GM10248 (cell line): ENCODE measurements around the gene KRT25.
A peak's percentile ranks its signal among the peaks of the same experiment; 100 is the strongest.

Experiments used
- CTCF ChIA-PET: fragments of 300-600 bp; sonication (Branson Sonifier 250); formaldehyde crosslinking; extraction: SDS; loops from one replicate; lab custom pipeline; 2021; ENCODE audit warnings: antibody characterized with exemption; lab: Yijun Ruan, JAX
- POLR2A ChIA-PET: fragments of 350-650 bp; sonication (Branson Sonifier 250); formaldehyde crosslinking; extraction: SDS; loops from one replicate; lab custom pipeline; 2020; ENCODE audit warnings: antibody characterized with exemption; lab: Yijun Ruan, JAX
- DNase-seq: peaks from one replicate; pipeline ENCODE4 v3.0.0; 2012; ENCODE audit errors: extremely low spot score
- CTCF ChIP-seq: IDR thresholded peaks from 2 replicates; pipeline ENCODE4 v1.5.1; 2012; ENCODE audit warnings: mild to moderate bottlenecking, low read depth; ENCODE audit errors: extremely low read depth, missing control alignments, control extremely low read depth

Gene KRT25

GRCh38 chr17:40795019-40795667, 40.0 kb upstream of the KRT25 start:
- DNase-seq, result no peak
- ChIA-PET CTCF (interaction anchor here (0.7 to 1.8 kb wide), 2 partner anchors 9 to 11 kb away, joined by 3 to 9 read pairs; no protein-coding TSS in a partner anchor), POLR2A (interaction anchor here (0.6 kb wide), 1 partner anchor 86 kb away, joined by 3 read pairs; no protein-coding TSS in a partner anchor)
- TF ChIP-seq CTCF, result no peak

GRCh38 chr17:40794466-40794865, 39.3 kb upstream of the KRT25 start:
- CTCF ChIA-PET, result interaction anchor here (1.4 kb wide), 1 partner anchor 9 kb away, joined by 7 read pairs; no protein-coding TSS in a partner anchor
- POLR2A ChIA-PET, result no interaction called here
- TF ChIP-seq CTCF, result no peak
- no peak for DNase-seq

- TF ChIP-seq CTCF, result no peak
- no peak for DNase-seq
- CTCF ChIA-PET, result interaction anchor here (1.3 to 1.4 kb wide), 2 partner anchors 10 to 755 kb away, joined by 3 to 7 read pairs; no protein-coding TSS in a partner anchor
- POLR2A ChIA-PET, result no interaction called here
Observed at GRCh38 chr17:40793832-40794231, 38.7 kb upstream of the KRT25 start.

- CTCF ChIA-PET, result interaction anchor here (1.0 to 2.9 kb wide), 5 partner anchors 10 to 871 kb away, joined by 3 to 11 read pairs (median 5); partner anchors contain the start of genes IGFBP4 and KRT27
- POLR2A ChIA-PET, result no interaction called here
- TF ChIP-seq CTCF, result peak; percentile 41
- DNase-seq, result no peak
Observed at GRCh38 chr17:40791787-40792436, 36.8 kb upstream of the KRT25 start.

- ChIA-PET CTCF (interaction anchor here (0.7 to 2.9 kb wide), 5 partner anchors 10 to 230 kb away, joined by 3 to 11 read pairs (median 5); partner anchors contain the start of gene KRT27), POLR2A (no interaction called here)
- DNase-seq, result no peak
- no peak for TF ChIP-seq CTCF
Observed at GRCh38 chr17:40791111-40791510, 36.0 kb upstream of the KRT25 start.

- ChIA-PET POLR2A (no interaction called here), CTCF (interaction anchor here (2.0 kb wide), 1 partner anchor 9 kb away, joined by 8 read pairs; no protein-coding TSS in a partner anchor)
- TF ChIP-seq CTCF, result no peak
- no peak for DNase-seq
Observed at GRCh38 chr17:40782450-40782849, 27.3 kb upstream of the KRT25 start, which contains the start of gene KRT27. Gene KRT27 (minus strand): TSS chr17:40782550. CDS start chr17:40782493, 57 bp downstream.
